IPS-18c (cell line): ENCODE results near the gene NOC4L.
A peak's percentile ranks its signal among the peaks of the same experiment; 100 is the strongest.

ENCODE experiments used
- H3K4me3 ChIP-seq: 2 replicates; pipeline ENCODE4 v1.7.0; 2013; ENCODE audit warnings: low read depth, mild to moderate bottlenecking, low read length, moderate library complexity; ENCODE audit not compliant: insufficient read depth
- H3K9me3 ChIP-seq: one replicate; pipeline ENCODE4 v1.6.1; 2013; ENCODE audit warnings: mild to moderate bottlenecking, low read length, moderate library complexity; ENCODE audit not compliant: control insufficient read depth, insufficient read depth

Gene NOC4L

DNA sequence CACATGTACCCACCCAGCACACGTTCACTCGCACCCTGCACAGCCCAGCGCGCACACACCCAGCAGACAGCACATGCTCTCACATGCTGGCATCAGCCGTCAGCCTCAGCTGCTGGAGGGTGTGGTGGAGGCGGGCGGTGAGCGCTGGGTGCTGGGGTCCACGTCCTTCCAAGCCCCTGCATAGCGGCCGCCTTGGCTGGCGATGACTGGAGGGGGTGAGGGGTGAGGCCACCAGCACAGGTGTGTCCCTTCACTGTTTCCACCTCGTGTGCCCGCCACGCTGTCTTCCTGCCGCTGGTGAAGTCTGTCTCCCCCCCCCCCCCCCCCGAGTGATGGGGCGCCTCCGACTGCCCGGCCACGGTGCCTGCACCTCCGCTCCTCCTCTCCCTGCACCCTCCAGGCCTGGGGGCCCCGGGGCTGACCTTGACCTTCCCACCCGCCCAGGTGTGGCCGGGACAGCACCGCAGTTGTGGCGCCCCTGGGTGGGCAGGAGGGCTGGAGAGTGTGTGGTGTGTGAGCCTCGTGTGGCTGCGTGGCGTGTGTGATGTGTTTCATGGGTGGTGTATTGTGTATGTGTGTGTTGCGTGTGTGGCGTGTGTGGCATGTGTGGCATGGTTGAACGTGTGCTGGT, 37.4 kb downstream of the NOC4L start:
- H3K4me3 ChIP-seq, result no peak overlapping the region
- peaks cover 2% of the 10 kb centered on the region for H3K9me3 ChIP-seq

DNA sequence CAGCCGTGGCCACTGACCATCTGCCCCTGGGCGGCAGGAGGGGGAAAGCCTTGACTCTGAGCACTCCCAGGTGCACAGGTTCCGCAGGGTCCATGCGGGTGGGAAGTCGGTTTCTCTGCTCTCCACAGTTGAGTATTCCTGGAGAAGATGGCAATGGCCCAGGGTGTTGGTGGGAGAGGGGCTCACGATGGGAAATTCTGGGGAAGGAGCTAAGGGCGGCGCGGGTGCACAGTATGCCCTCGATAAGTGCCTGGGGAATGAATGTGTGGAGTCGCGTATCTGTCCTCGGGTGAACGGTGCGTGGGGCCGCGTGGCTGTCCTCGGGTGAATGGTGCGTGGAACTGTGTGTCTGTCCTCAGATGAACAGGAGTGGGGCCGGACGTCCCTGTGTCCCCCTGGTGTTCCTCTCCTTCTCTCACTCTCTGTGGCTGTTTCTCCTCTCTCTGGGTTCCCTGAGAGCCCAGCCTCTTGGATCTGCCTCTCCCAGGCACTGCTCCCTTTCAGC, 38.0 kb downstream of the NOC4L start:
- H3K9me3 ChIP-seq, result peaks cover 2% of the 10 kb centered on the region
- H3K4me3 ChIP-seq, result no peak overlapping the region

DNA sequence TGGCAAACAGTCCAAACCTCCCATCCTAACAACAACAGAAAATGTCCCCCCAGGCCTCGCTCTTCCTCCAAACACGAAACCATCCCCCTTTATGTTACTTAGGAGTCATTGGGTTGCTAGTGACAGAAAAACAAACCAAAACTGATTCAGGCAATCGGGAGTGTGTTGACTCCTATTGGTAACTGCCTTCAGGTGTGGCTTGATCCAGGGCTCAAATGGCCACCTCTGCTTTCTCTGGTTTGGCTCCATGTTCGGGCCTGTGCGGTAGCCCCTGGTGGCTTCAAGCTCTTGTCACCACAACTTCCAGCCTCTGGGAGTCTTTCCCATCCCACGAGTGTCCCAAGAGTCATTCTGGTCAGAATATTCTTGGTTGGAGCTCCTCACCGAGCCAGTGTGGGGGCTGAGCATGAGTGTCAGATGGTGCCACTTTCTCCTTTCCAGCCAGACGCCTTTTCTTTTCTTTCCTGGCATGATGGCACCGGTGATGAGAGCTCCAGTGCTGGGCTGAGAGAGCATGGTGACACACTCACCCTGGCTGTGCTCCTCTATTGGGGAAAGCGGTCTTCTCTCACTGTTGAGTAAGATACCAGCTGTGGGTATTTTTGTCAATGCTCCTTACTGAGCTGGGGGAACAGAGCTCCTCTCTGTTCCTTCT, 38.6 kb downstream of the NOC4L start:
- Histone ChIP-seq H3K9me3 (peaks cover 2% of the 10 kb centered on the region), H3K4me3 (no peak overlapping the region)

DNA sequence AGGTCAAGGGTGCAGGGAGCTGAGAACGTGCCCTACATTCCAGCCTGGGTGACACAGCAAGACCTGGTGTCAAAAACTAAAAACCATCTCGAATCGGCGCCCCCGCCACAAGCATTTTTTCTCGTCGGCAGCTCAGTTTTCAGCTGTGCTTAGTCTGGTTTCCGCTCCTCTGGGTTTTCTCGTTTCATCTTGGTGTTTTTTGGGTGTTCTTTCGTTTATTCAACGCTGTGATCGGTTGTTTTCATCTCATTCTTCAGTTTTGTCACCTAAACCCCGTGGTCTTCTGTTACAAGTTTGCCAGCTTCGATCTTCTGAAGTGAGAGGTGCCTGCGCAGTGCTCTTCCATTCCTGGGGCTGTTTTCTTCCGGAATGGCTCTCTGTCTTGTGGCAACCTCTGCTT, 41.4 kb downstream of the NOC4L start:
- no peak overlapping the region for H3K4me3 ChIP-seq
- H3K9me3 ChIP-seq, result peaks cover 2% of the 10 kb centered on the region

DNA sequence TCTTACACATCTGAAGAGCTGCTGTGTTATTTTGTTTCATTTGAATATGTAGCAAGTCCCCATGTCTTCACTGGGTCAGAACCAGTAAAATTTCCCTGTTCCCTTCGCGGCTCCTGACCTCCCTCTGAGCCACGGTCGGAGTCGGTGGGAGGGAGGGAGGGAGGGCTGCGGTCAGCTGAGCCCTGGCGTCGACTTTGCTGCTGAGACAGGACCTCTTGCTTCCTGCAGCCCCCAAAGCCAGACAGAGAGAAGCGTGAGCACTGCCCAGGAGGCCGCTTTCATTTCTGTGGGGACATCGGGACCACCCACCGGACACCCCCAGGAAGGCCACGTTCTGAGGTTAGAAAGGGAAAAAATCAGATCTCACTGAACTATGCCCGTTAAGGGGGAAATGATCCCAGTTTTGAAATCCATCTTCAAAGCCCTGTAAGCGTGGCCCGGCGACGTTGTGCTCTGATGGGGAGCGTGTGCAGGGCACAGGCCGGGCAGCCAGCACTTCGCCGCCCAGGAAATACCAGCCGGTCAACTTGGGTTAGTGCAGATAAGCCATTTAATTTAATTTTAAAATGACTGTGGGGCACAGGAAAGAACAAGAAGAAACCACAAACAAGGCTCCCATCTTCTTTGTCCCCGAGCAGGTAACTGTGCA, 42.1 kb downstream of the NOC4L start:
- Histone ChIP-seq H3K9me3 (peaks cover 2% of the 10 kb centered on the region), H3K4me3 (no peak overlapping the region)

DNA sequence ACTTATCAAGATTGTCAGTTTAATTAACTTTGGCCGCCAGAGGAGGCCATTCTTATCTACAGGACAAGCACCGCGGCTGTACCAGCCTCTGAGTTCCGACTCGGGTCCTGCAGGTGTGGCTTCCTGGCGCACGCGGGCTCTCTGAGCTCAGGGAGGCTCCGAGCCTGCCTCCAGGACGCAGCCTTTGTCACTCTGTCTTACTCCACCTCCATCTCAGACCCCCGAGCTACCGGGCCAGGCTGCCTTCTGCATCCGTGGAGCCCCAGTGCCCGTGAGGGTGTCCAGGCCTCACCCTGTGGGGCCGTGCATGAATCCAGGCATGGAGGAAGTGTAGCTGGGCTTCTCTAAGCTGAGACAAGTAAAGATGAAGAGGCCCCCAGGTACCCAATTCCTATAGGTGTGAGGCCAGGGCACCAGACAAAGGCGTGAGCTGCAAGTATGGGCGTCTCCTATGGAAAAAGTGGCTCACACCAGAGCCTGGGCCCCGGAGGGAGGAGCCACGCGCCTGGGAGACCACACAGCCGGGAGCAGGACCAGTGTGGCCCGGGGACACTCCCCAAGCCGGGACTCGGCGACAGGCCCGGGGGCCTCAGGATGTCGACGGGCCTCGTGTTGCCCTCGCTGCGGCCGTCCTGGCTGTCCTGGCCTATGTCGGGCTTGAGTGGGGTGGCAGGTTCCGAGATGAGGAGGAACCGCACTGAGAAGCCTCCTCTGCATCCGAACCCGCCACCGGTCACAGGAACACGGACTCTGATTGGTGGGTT, 42.8 kb downstream of the NOC4L start:
- H3K4me3 ChIP-seq, result no peak overlapping the region
- H3K9me3 ChIP-seq, result peaks cover 2% of the 10 kb centered on the region

DNA sequence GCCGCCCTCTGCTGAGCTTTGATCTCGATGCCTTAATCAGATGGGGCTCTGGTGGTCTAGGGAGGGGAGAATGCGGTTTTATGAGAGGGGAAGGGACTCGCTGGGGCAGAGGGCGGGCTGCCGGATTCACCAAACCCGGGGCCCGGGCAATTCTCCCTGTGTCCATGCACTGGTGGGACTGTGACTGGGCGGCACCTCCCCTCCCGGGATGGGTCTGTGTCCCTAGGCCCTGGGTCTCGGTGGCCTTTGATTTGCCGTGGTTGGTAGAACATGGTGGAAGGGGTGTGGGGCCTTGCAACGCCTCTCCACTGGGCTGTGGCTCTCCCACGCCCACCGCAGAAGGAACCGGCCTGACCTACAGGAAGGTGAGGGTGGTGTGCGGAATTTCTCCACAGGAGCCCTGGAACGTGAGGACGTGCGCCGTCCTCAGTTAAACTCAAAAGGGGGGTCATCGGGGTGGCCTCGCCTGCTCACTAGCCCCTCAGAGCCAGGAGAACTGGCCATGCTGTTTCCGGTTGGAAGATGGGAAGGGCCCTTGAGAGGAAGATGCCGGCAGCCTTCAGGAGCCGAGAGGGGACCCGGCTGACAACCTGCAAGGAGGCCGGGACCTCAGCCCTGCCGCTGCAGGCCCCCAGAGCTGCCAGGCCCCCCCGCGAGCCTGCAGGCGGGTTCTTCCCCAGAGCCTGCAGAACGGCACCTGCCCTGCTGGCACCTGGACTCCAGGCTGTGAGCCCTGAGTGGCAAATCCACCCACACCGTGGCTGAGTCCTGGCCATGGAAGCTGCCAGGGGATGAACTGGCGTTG, 43.6 kb downstream of the NOC4L start:
- H3K4me3 ChIP-seq, result no peak overlapping the region
- peaks cover 2% of the 10 kb centered on the region for H3K9me3 ChIP-seq

DNA sequence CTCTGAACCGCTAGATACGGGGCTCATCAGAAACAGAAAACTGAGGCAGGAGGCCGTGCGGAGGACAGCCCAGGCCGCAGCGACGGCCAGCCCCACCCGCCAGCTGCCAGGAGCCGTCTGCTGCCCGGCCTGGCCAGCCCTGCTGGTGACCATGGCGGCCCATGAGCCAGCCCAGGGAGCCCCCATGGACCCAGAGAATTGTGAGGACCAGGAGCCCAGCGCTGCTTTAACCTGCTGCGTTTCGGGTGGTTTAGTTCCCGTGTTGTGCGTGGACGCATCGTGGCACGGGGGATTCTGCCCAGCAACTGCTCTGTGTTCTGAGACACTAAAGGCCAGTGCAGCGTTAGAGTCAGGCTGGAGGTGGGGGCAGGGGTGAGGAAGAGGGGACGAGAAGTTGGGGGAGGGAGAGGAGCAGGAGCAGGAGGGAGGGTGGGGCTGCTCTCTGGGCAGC, 44.2 kb downstream of the NOC4L start:
- Histone ChIP-seq H3K4me3 (no peak overlapping the region), H3K9me3 (peaks cover 7% of the 10 kb centered on the region)

DNA sequence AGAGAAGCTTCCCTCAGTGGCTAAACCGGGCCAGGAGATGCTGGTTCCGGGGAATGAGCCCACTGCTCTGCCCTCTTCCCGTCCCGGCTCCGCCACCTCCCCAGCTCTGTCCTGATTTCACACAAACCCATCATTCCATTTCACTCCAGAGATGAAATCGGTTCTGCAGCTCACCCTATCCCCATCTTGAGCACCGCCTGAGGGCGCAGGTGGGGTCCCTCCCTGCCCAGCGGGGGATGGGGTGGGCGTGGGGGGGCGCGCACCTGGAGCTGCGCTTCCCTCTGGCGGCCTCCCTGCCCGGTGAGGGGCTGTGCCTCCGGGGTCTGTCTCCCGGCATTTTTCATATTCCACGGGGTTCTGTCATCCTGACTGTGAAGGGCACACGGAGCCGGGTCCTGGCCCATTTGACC, 44.7 kb downstream of the NOC4L start:
- peaks cover 11% of the 10 kb centered on the region for H3K9me3 ChIP-seq
- H3K4me3 ChIP-seq, result peak overlapping the region; percentile 52

DNA sequence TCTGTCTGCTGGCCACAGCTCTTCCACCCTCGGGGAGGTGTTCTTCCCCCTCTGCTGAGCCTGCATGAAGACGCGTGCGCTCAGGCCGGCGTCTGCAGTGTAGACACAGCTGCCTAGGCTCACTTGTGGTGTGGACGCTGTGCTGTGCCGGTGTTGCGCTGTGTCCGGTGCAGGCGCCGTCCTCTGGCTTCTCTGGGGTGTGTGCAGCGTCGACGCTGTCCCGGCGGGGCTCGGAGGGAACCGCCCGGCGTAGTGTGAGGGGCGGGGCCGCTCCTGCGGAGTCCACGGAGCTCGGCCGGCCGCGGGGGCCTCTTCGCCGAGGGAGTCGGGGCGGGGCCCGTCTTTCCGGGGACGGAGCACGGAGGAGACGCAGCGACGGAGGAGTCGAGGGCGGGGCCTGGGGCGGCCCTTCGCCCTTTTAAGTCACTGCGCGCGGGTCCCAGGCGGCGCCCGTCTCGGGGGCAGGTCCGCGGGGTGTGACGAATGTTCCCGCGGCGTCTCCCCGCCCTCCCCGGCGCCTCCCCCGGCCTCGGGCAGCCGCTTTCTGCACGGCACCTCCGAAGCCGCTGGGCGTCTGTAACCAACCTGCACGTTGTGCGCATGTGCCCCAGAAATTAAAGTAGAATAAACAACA, 45.2 kb downstream of the NOC4L start:
- Histone ChIP-seq H3K4me3 (peak overlapping the region; percentile 52), H3K9me3 (peaks cover 12% of the 10 kb centered on the region)

DNA sequence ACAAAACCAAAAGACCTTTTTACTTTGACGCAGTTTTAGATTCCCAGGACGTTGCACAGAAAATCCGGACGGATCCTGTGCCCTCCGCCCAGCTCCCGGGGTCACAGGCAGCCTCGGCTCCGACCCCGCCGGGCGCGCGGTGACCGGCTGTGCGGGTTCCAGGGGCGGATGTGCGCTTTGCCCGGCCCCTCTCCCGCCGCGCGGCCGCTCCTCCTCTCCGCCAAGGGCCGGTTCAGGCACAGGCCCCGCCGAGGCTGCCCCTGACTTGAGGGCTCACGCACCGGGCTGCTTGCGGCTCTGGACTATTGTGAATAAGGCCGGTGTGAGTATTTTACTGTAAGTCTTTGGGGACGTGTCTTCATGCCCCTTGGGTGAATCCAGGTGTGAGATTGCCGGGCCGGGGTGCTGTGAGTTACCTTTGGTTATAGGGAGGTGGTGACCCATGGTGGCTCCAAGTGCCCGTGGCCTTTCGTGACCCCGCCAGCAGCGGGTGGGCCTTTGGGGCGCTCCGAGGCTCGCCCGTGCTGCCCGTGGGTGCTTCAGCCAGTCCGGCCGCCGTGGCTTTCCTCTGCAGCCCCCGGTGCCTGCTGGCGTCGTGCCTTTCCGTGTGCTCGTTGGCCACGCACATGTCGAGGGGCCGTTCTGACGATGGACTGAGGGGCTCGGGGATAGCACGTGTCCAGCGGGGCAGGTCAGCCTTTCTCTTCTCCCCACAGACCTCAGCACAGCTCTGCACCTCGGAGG, 45.9 kb downstream of the NOC4L start:
- H3K4me3 ChIP-seq, result peak overlapping the region; percentile 52; the same call in 1 of the 2 replicates
- peaks cover 12% of the 10 kb centered on the region for H3K9me3 ChIP-seq

DNA sequence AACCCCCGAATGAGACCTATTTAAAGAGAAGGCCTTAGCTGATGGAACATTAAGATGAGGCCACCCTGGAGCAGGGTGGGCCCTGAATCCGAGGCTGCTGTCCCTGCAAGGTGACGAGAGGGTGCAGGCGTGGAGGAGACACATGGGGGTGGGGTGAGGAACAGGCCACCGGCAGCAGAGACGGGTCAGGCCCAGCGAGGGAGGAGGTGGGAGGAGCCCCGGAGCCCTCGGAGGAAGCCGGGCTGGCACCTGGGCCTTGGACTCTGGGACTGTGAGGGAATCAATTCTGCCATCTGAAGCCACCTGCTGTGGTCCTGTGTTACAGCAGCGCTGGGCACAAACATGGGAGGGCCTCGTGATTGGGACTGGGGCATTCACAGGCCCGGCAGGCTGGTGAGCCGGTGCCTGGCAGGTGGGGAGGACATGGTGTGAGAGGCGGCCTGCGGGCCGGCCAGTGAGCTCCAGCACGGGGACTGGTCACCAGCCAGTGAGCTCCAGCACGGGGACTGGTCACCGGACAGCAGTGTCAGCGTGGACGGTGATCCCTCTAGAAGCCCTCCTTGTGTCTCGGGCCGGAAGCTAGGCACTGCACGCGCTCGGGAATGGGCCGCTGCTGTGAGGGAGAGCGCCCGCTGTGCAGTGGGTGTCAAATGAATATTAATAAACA, 46.7 kb downstream of the NOC4L start:
- Histone ChIP-seq H3K9me3 (peaks cover 12% of the 10 kb centered on the region), H3K4me3 (no peak overlapping the region)

DNA sequence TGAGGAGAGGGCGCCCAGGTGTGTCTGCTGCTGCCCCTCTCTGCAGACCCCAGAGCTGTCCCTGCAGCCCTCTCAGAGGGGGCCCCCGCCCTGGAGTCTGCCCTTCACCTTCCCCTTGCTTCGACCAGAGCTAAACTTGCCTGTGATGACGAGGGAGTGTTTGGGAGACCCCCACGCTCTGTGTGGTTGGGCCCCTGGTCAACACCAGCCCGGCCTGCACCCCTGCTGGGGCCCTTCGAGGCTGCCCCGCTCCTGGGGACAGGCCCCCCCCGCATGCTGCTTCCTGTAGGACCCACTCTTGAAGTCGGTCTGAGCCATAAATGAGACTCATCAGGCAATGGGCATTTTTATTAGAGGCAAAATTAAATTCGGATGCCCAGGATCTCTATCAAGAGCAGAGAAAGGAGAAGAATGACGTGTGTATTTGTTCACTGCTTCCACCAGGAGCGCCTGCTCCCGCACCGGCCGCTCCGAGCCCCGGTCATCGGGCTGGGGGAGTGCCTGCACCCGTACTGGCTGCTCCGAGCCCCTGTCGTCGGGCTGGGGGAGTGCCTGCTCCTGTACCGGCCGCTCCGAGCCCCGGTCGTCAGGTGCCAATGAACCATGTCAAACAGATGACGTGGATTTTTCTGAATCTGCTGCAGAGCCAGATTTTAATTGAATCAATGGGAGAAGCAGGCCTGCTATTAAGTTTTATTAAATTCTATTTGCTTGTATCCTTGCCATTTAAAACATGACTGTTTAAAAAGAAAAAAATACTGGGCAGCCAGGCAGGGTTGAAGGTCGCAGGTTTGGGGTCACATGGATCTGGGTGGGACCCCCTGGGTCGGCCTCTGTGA, 47.7 kb downstream of the NOC4L start:
- Histone ChIP-seq H3K9me3 (peaks cover 10% of the 10 kb centered on the region), H3K4me3 (no peak overlapping the region)

DNA sequence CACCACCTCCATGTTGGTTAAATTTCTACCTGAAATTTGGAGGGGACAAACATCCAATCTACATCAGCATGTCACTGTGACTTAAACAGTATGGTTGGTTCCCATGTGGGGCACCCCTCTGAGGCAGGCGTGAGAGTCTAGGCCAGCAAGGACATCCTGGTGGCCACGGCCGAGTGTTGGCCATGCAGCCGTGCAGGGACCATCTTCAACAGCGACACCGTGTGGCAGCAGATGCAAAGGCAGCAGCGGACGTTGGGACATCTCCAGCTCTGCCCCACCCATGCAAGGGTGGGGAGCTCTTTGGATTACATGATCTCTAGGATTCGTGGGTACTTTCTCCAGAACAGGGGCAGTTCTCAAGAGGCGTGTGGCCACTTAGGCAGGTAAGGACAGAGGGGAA, 49.8 kb downstream of the NOC4L start:
- H3K4me3 ChIP-seq, result no peak overlapping the region
- peaks cover 10% of the 10 kb centered on the region for H3K9me3 ChIP-seq

DNA sequence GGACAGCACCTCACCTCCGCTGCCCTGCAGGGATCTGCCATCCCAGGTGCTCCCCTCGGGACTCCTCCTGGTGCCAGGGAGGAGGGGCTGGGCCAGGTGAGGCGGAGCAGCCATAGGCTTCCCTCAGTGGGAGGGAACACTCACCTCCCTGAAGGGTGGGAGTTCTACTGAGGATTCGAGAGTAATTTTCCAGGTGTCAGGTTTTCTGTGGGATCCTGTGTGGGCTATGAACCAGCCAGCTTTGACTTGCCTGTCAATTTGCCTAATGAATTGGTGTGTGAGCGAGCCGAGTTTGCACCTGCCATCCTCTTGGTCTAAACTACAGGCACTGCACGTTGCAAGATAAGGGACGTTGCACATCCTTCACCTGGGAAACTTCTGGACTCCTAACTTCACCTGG, 50.3 kb downstream of the NOC4L start:
- peaks cover 10% of the 10 kb centered on the region for H3K9me3 ChIP-seq
- no peak overlapping the region for H3K4me3 ChIP-seq
